Upper lobe of left lung (tissue), 4 donors: ENCODE results near the gene EIF2B5.

Experiments
- POLR2AphosphoS5 ChIP-seq, 2 donors: sonication (generic); formaldehyde crosslinking; IDR thresholded peaks; one replicate each; pipeline ENCODE4 v1.5.1; 2017; ENCODE audit warnings: antibody characterized with exemption in 2 of 2
- TF ChIP-seq, protein P1 (sequence below), 6 experiments: fragments of 450-650 bp in 4 of 6; fragments of 200-600 bp in 2 of 6; sonication (generic) in 2 of 6; IDR thresholded peaks; one replicate each; pipeline ENCODE4 v1.5.1; 2016 to 2019; ENCODE audit warnings: antibody characterized with exemption in 6 of 6

DNA sequence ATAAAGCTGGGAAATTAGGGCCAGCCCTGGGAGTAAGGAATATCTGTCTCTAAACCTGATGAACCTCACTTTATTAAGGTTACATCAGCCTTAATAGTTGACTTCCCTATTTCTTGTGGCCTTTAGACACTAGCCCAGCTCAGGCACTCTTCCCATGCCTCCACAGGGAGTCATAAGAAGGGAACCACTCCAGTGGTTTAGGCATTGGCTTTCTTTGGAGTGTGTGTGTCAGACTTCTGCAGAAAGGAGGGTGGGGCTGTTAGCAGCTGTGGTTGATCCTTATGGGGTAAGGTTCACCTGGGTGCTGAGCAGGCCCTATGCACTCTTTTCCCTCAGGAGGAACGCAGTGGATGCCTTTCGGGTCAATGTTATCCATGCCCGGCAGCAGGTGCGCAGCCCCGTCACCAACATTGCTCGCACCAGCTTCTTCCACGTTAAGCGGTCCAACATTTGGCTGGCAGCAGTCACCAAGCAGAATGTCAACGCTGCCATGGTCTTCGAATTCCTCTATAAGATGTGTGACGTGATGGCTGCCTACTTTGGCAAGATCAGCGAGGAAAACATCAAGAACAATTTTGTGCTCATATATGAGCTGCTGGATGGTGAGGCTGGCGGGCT, 43.5 kb downstream of the EIF2B5 start:
- TF ChIP-seq, protein P1, sequence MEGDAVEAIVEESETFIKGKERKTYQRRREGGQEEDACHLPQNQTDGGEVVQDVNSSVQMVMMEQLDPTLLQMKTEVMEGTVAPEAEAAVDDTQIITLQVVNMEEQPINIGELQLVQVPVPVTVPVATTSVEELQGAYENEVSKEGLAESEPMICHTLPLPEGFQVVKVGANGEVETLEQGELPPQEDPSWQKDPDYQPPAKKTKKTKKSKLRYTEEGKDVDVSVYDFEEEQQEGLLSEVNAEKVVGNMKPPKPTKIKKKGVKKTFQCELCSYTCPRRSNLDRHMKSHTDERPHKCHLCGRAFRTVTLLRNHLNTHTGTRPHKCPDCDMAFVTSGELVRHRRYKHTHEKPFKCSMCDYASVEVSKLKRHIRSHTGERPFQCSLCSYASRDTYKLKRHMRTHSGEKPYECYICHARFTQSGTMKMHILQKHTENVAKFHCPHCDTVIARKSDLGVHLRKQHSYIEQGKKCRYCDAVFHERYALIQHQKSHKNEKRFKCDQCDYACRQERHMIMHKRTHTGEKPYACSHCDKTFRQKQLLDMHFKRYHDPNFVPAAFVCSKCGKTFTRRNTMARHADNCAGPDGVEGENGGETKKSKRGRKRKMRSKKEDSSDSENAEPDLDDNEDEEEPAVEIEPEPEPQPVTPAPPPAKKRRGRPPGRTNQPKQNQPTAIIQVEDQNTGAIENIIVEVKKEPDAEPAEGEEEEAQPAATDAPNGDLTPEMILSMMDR (IDR thresholded peaks at IDR 0.05) = no peak
- no peak for TF ChIP-seq POLR2AphosphoS5 (IDR thresholded peaks at IDR 0.05)
